Hippocampal formation (tissue), 2 donors: ENCODE results near the gene PTPRE.

Experiments used
- DNase-seq, 2 donors: peaks; one replicate each; lab custom pipeline; 2025; lab: John Stamatoyannopoulos, UW

Gene PTPRE

GRCh38 chr10:127882801-127883459 lies 24.0 kb upstream of the PTPRE start:
- no peak for DNase-seq

- no peak for DNase-seq
Observed at GRCh38 chr10:127883516-127883915, 23.4 kb upstream of the PTPRE start.

- DNase-seq: no peak
Observed at GRCh38 chr10:127884501-127884900, 22.4 kb upstream of the PTPRE start.

- no peak for DNase-seq
Observed at GRCh38 chr10:127886371-127887051, 20.4 kb upstream of the PTPRE start.

- no peak for DNase-seq
Observed at GRCh38 chr10:127887541-127888415, 19.1 kb upstream of the PTPRE start.

GRCh38 chr10:127888521-127889312 lies 18.2 kb upstream of the PTPRE start:
- no peak for DNase-seq

- DNase-seq: no peak
Observed at GRCh38 chr10:127889605-127890195, 17.2 kb upstream of the PTPRE start.

- no peak for DNase-seq
Observed at GRCh38 chr10:127890216-127890615, 16.7 kb upstream of the PTPRE start.

- DNase-seq: no peak
Observed at GRCh38 chr10:127890832-127891334, 16.0 kb upstream of the PTPRE start.

GRCh38 chr10:127892743-127893142 lies 14.2 kb upstream of the PTPRE start, which contains the start of gene CLRN3:
Gene CLRN3 (minus strand): TSS chr10:127892941. CDS start chr10:127892784, 157 bp downstream.
- DNase-seq: no peak

GRCh38 chr10:127894146-127894545 lies 12.8 kb upstream of the PTPRE start:
- no peak for DNase-seq

GRCh38 chr10:127896590-127896989 lies 10.3 kb upstream of the PTPRE start:
- DNase-seq: no peak

GRCh38 chr10:127897177-127897576 lies 9.7 kb upstream of the PTPRE start:
- no peak for DNase-seq

- DNase-seq: no peak
Observed at GRCh38 chr10:127899766-127900387, 7.0 kb upstream of the PTPRE start.

- DNase-seq: no peak
Observed at GRCh38 chr10:127903789-127904188, 3.1 kb upstream of the PTPRE start.

GRCh38 chr10:127904311-127905000 lies 2.4 kb upstream of the PTPRE start:
- DNase-seq: no peak

GRCh38 chr10:127905001-127905847 lies 1.7 kb upstream of the PTPRE start:
- no peak for DNase-seq

GRCh38 chr10:127905848-127906261 lies 1.0 kb upstream of the PTPRE start:
- no peak for DNase-seq
